Right ventricle myocardium inferior (tissue), 1 donor: ENCODE data around the gene ILF2. TPM values are rescaled to one million over a fixed set of nuclear protein-coding genes. Genes with fewer than 3 reads are reported as not detected.

Experiments used
- ATAC-seq: fragments of 200-7000 bp; cut with Tn5 transposase; one replicate; pipeline ENCODE4 v1.9.1; 2020; ENCODE audit warnings: mild to moderate bottlenecking, moderate library complexity
- DNase-seq: peaks from one replicate; pipeline ENCODE4 v3.0.0; 2021; ENCODE audit errors: missing footprints
- intact Hi-C: fragments of 100-400 bp; cut with DNase I; formaldehyde crosslinking; loops from one replicate; pipeline ENCODE4 v1.11.0; 2022
- microRNA-seq: library from miRNA; unstranded; fragments of <30 nt; microRNA quantifications from one replicate; pipeline ENCODE4 v1.2.0, GENCODE V29; 2020
- total RNA-seq: library from RNA; stranded (reverse); fragmentation: NEBNext Ultra II Directional; extraction: Animal tissue kit (Norgen Biotek cat#: 25700); gene quantifications from one replicate; pipeline ENCODE4 v1.2.1, GENCODE V29; 2021
- donor health status: DM: no; HTN: yes; CAD: no; lungs with severe emphysema.

ILF2 gene
- total RNA-seq, 1 donor from 2014 or later: 60.4 TPM

DNA sequence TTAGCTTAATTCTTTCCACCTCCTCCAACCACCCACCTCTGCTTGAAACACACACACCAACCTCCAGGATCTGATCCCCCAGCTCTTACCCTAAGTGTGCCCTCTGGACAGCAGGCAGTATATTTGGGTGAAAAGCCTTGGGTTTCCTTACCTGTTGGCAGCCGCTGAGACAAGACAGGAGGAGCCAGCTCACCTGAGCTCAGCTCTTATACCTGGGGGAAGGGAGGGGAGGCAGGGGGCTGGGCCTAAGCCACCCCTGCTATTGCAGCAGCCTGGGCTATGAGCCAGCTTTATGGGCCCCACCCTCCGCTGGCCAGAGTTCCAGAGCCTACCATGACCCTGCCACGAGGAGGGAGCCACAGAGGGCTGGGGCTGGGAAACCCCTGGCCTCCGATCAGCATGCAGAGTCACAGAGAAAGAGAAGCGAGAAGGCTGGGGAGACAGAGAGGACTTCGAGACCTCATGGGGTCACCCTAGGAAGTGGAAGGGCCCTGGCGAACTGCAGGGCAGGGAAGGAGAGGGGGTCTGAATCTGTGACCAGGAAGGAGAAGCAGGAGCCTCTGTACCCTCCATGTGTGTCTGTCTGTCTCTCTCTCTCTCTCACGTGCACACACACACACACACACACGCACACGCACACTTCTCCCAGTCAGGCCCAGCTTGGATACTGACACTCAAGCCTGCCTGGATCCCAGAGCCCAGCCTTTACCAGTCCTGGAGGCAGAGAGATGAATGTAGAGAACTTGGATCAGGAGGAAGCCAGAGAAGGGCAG is 54.5 kb downstream of the ILF2 start, which contains the start of gene S100A14:
Gene S100A14, minus strand, starts transcription at position 182 of the 773 bp plus-strand sequence. CDS start 467 bp downstream, outside the sequence.
- peak; percentile 35 for ATAC-seq
- intact Hi-C loops: no loop called here
- peak; percentile 78 for DNase-seq

DNA sequence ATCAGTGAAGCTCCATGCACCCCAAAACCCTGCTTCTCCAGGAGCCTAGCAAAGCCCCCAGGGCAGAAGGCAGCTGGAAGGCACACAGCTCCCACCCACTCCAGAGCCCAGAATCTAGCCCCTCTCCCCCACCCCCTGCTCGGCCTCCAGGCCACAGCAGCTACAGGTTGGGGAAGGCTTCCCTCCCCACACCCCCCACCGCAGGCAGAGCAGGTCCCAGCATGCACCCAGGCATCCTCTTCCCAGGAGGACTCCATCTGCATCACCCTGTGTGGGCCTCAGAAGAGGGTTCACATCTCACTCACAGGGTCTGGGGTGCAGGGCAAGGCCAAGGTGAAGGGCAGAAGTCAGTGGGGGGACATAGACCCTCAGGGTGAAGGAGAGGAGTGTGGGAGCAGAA is 55.4 kb downstream of the ILF2 start:
- DNase-seq: no peak

DNA sequence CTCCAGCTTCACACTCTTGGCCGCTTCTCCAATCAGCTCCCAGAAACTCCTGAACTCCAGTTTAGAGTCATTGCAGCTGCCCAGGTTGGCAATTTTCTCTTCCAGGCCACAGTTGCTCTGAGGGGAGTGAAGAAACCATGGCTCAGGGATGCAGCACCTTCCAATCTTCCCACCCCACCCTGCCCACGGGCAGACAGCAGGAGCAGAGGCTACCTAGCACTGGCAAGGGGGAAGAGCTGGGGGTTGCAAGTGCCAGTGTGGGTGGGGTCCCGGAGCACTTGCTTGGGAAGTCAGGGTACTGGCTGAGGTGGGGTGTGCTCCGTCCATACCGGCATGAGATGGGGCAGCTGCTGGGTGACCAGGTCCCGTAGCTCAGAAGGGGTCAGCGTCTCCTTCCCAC is 55.9 kb downstream of the ILF2 start:
- intact Hi-C loops: loop anchor here (5.0 kb wide), 1 partner anchor 43 kb away; no protein-coding TSS in a partner anchor
- no peak for ATAC-seq
- no peak for DNase-seq

More for the DNA sequence above, 55.4 kb downstream of the ILF2 start:
- intact Hi-C loops: no loop called here
- no peak for ATAC-seq

DNA sequence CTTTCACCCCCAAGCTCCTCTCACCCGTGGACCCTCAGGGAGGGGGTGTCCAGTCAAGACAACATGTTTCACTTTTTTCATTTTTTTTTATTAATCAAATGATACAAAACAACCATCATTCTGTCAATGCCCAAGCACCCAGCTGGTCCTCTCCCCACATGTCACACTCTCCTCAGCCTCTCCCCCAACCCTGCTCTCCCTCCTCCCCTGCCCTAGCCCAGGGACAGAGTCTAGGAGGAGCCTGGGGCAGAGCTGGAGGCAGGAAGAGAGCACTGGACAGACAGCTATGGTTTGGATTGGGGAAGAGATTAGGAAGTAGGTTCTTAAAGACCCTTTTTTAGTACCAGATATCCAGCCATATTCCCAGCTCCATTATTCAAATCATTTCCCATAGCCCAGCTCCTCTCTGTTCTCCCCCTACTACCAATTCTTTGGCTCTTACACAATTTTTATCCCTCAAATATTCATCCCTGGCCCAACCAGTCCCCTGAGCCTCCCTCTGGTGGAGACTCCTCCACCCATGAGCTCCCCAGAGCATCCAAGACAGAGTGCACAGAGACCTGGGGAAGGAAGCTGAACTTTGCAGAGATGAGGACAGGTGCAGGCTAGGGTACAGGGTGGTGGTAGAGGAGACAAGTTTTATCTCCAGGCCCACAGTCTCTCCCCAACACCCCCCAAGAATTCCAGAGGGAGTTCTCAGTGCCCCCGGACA is 56.4 kb downstream of the ILF2 start:
- intact Hi-C loops: loop anchor here (5.0 kb wide), 1 partner anchor 42 kb away; no protein-coding TSS in a partner anchor

DNA sequence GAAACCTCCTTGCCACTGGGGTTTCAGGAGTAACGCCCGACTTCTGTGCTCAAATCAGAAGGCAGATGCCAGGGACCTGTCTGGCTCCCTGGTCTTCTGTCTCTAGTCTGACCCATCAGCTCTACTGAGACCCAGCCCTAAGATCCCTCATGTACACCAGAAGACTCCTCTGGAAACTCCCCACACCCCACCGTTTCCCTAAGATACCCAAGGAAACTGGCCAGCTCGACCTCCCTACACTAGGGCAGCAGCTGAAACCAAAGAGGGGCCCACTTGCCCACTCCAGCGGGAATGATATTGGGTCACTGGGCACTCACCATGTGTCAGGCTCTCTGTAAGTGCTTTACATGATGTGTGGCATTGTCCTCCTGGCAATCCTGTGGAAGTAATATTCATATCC is 57.4 kb downstream of the ILF2 start:
- ATAC-seq: no peak
- no peak for DNase-seq
- intact Hi-C loops: loop anchor here (2.0 to 5.0 kb wide), 2 partner anchors 15 to 41 kb away; partner anchors contain the start of gene S100A1

More for the DNA sequence above, 56.4 kb downstream of the ILF2 start:
- ATAC-seq: no peak
- DNase-seq: peak; percentile 41

DNA sequence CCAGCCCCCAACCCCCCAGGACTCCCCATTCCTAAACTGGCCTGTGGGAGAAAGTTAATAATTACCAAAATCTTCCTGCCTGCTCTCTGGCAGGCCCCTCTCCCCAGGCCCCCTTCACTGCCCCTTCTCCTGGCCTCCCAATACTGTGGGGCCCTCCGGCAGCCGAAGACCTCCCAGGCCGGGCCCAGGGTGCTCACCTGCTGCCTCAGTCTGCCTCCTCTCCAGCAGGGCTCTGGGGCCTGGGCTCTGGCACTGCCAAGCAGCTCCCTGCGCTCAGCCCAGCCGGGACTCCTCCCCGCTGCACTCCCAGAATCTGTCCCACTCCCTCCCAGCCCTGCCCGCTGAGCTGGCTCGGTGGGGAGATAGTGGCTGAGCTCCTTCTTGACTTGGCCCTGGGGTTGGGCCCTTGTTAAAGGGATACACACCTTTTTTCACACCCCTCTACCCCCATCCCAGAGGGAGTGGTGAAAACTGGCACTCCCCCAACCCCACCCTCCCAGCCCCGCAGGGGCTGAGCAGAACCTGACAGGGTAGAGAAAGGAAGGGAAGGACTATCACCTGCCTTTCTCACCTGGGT is 58.0 kb downstream of the ILF2 start, which contains the start of gene S100A16:
Gene S100A16, minus strand, starts transcription at position 383 of the 577 bp plus-strand sequence. CDS start 4,986 bp downstream, outside the sequence.
- DNase-seq (peak; percentile 81), ATAC-seq (peak; percentile 91)
- intact Hi-C loops: loop anchor here (2.0 to 5.0 kb wide), 2 partner anchors 16 to 41 kb away; partner anchors contain the start of gene S100A1

DNA sequence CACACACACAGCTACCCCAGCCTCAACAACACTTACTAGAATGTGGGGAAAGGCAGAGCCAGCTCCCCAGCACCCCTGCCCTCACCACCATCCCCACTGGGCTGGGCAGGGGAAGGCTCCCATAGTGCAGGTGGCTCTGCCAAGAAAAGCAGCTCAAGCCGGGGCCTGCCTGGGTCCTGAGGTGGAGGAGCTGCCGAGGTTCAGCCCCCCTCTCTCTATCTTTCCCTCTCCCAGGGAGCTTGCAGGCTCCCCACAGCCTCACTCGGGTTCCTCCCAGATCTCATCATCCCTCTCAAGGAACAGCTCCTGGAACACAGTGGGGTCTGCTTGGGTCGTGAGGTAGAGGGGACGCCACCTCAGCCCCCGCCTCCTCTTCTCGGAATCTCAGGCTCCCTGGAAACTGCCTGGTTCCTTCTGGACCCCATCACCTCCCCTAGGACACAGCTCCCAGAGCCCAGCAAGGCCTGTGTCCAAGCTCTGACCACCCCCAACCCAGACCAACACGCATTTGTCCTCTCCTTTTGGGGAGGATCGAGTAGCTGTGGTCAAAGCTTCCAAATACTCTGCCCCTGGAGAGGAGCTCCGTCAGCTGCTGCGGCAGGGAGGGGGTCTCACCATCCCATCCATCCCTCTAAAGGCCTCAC is 58.6 kb downstream of the ILF2 start:
- no peak for ATAC-seq
- intact Hi-C loops: loop anchor here (2.0 to 5.0 kb wide), 2 partner anchors 17 to 40 kb away; partner anchors contain the start of gene S100A1
- peak; percentile 55 for DNase-seq

Small RNA genes within 50 kb of the gene (microRNA-seq; reads per million reads assigned to microRNA genes)
- gene MIR8083: not detected

Other genes with a start within 250 kb of the ILF2 start
- gene S100A7, start 210.3 kb downstream of the ILF2 start, total RNA-seq: not detected
- gene S100A6, start 135.0 kb downstream of the ILF2 start, total RNA-seq: 265 TPM
- not detected for gene S100A5, start 130.1 kb downstream of the ILF2 start, total RNA-seq
- gene S100A4, start 125.2 kb downstream of the ILF2 start, total RNA-seq: 164 TPM
- 0.49 TPM for gene S100A3, start 121.7 kb downstream of the ILF2 start, total RNA-seq
- 2.3 TPM for gene S100A2, start 105.1 kb downstream of the ILF2 start, total RNA-seq
- 49.2 TPM for gene S100A16, start 57.9 kb downstream of the ILF2 start, total RNA-seq
- 6.3 TPM for gene S100A14, start 54.7 kb downstream of the ILF2 start, total RNA-seq
- 155 TPM for gene S100A13, start 43.5 kb downstream of the ILF2 start, total RNA-seq
- gene S100A1, start 42.6 kb downstream of the ILF2 start, total RNA-seq: 2,065 TPM
- gene CHTOP, start 36.9 kb downstream of the ILF2 start, total RNA-seq: 72.1 TPM
- 64.0 TPM for gene SNAPIN, start 12.3 kb downstream of the ILF2 start, total RNA-seq
- gene NPR1, start 7.7 kb upstream of the ILF2 start, total RNA-seq: 14.6 TPM
- 33.0 TPM for gene INTS3, start 57.1 kb upstream of the ILF2 start, total RNA-seq
- gene SLC27A3, start 104.4 kb upstream of the ILF2 start, total RNA-seq: 13.5 TPM